Stimulated activated CD4-positive, alpha-beta T cell treated with anti-CD3 and anti-CD28 coated beads, Interleukin-1b, Interleukin-23, amount 100 ng/mL, for 4 hours (primary cell): Measurements from ENCODE around the gene TLE4.

Experiments used
- DNase-seq, 2 donors: peaks; one replicate each; pipeline ENCODE4 v3.0.0-alpha.2; 2020; ENCODE audit warnings: low read depth in 2 of 2

Gene TLE4

DNA sequence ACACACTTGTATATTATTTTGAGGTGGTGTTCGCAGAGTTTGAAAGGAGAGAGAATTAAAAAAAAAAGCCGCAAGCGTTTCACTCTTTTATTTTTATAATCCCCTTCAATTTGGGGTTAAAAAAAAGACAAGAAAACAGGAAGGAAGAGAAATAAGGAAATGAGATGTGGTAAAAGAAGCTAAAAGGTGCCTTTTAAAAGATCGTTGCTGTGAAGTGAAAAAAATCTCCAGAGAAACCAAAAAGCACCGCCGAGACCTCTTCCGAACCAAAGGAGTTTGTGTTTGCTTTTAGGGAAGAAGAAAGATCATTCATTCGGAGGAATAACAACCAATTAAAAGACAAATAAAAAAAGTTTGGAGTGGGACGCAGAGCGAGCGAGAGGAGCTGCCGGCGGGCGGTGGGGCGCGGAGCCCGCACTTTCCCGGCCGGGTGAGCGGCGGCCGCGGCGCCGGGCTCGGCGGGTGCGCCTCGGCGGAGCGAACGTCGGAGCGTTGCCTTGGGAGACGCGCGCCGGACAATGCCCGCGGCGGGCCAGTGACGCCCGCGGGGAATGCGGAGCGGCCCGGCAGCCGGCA, 355 bp downstream of the TLE4 start:
- DNase-seq: no peak

GRCh38 chr9:79572608-79573411, 1.0 kb downstream of the TLE4 start:
- DNase-seq: peak; percentile 34 to 37

- DNase-seq: no peak
Measured at GRCh38 chr9:79573412-79573923, 1.7 kb downstream of the TLE4 start.

DNA sequence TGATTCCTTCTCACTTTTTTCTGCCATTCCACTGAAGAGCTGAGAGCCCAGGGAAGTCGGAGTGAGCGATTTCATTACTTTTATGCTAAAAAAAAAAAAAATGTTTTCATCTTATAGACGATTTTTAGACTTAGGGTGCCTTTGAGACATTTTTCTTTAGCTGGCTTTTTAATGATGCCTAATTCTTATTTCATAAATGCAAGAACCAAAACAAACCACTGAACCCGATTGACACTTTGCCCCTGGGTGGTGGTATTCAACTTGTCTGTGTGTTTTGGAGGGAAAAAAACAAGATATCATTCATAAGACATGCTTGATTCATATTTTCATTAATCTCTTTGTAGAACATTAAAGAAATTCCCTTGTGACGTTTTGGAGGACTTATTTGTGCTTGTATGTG, 2.4 kb downstream of the TLE4 start:
- no peak for DNase-seq

GRCh38 chr9:79574781-79575180, 3.0 kb downstream of the TLE4 start:
- DNase-seq: no peak

GRCh38 chr9:79575547-79575946, 3.8 kb downstream of the TLE4 start:
- no peak for DNase-seq

- no peak for DNase-seq
Measured at GRCh38 chr9:79577969-79578723, 6.4 kb downstream of the TLE4 start.

- DNase-seq: no peak
Measured at GRCh38 chr9:79578891-79579290, 7.1 kb downstream of the TLE4 start.

- no peak for DNase-seq
Measured at GRCh38 chr9:79579624-79580023, 7.9 kb downstream of the TLE4 start.

DNA sequence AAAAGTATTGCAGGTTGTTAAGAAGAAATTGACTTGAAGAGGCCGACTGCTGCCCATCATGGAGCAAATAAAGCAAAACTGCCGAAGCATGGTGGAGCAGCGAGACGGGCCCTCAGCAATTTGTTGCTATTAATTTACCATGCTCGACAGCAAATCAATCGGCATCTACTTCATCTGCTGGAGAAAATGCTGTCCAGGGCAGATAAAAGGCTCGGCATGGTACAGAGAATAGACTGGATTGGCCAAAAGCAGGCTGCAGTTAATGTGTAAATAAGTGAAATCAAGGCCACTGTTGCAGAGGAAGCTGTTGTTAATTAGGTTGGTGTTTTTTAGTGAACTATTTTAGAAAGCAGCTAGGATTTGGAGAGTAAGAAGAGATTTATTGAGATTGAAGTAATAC, 8.3 kb downstream of the TLE4 start:
- DNase-seq: no peak

DNA sequence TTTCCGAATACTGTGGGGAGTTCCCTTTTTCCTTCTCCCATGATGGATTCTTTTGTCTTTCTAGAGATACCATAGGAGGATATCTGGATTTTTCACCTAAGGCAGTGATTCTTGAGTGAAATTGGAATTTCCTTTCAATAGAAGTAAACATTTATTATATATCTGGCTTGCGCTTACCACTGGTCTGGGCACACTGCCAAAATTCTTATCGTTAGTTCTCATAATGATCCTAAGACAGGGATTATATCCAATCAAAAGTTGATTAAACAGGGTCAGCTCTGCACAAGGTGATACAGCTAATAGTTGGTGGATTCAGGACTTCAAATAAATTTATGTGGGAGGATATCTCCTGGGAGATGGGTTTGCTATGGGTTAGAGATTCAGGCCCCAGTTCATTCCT, 9.6 kb downstream of the TLE4 start:
- no peak for DNase-seq

GRCh38 chr9:79581794-79582193, 10.0 kb downstream of the TLE4 start:
- DNase-seq: peak in 1 of 2 donors; percentile 32

GRCh38 chr9:79583952-79584654, 12.3 kb downstream of the TLE4 start:
- no peak for DNase-seq

DNA sequence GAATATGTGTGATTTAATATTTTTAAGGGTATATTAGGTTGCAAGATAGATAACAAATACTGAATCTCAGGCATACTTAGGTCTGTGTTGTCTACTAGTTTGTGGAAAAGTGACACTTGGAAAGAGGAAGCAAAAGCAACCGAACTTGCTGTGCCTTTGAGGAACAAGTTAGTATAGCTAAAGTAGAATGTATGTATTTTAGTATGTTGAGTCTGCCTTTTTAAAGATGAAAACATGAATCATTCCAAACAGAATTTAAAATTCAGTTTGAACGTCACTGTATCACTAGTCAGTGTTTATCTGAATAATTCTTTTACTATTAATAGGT, 12.9 kb downstream of the TLE4 start:
- DNase-seq: no peak

GRCh38 chr9:79588488-79589223, 16.9 kb downstream of the TLE4 start:
- DNase-seq: no peak

DNA sequence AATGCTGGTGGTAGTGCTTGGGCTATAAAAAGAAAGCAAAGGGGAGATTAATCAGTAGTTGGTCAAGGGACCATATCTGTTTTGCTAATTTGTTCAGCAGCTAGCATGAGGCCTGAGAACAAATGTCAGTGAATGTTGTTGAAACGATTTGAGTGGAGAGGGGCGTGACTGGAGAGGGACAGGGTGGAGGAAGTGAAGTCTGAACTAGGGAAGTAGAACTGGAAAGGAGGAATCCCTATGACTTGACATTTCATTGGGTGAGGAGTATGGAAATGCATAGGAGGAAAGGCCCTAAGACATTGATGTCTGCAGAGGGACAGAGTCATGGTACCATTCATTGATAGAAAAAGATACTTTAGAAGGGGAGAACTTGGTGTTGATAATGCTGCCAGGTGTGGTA, 19.7 kb downstream of the TLE4 start:
- no peak for DNase-seq

DNA sequence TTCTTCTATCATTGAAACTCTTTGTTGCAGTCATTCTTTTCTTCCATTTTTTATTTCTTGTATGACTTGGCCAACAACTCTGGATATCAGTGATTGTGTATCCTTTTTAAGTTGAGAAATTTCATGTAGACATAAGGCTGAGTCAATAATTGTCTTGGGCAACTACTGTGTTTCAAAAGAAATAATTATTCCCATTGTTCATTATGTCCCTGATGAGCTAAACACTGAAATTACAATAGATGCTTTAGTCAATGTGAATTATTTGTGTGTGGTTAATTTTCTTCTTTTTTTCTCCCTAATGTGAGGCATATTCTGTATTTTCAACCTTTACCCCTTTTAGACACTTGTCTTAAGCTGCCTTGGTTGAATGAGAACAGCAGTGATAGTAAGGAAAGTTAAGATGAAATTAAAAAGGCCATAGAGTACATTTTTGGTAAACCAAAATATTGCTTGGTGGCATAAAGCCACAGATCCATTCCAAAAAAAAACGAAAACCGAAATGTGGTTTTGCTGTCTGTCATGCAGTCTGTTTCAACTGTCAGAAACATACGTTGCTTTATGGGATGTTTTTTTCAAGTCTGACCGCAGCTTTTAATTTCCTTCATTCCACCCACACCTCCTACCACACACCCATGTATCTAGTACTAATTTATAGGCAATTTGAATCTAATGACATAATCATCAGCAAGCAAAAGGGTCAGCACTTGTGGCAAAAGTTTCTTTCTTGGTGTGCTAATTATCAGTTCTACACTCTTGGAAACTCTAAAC, 21.1 kb downstream of the TLE4 start:
- DNase-seq: no peak

DNA sequence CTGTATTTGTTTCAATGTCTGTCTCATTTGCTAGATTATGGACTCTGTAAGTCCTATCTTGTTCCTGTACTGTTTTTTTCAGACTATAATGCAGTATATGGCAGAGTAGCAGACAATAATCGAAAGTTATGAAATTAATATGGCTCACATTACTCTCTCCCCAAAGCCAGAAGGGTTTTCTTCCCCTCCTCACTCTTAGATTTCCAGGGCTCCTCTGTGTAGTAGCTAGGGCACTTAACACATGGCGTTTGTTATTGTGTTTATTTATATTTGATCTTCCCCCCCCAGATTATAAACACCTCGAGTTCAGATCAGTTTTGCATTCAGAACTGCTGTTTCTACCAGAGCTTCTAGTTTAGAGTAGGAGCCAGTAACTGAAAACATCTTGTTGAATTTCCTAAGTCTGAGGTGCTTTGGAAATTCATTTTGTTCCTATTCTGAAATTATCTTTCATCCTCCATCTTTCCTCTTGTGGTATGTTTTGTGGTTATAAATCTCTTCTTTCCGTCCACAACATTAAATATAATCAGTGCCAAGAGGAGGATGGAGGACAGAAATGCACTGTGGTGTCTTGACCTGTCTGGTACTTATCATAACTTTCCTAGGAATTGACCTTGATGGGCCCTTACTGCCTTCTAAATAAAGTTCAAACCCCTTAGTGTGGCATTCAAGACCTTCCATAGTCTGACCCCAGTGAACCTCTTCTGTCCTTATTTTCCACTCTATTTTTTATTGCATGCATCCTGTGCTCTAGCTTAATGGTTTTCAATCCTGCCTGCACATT, 27.0 kb downstream of the TLE4 start:
- DNase-seq: no peak

- DNase-seq: no peak
Measured at GRCh38 chr9:79600466-79600865, 28.7 kb downstream of the TLE4 start.
